Type B pancreatic cell (in vitro differentiated cells): ENCODE measurements around the gene SNTB2. TPM values are rescaled to one million over a fixed set of nuclear protein-coding genes. Genes with fewer than 3 reads are reported as not detected.

ENCODE experiments used
- DNase-seq: peaks from one replicate; pipeline ENCODE4 v3.0.0; 2021; ENCODE audit warnings: mixed read lengths; ENCODE audit not compliant: unreplicated experiment; ENCODE audit errors: extremely low spot score
- H3K27ac Mint-ChIP-seq: 2 replicates; pipeline ENCODE4 v1.8.0; 2021; ENCODE audit warnings: mild to moderate bottlenecking, mixed read lengths
- H3K27me3 Mint-ChIP-seq: 2 replicates; pipeline ENCODE4 v1.8.0; 2021; ENCODE audit warnings: mixed read lengths
- H3K36me3 Mint-ChIP-seq: 2 replicates; pipeline ENCODE4 v1.8.0; 2021; ENCODE audit warnings: mixed read lengths
- H3K4me1 Mint-ChIP-seq: one replicate; pipeline ENCODE4 v1.8.0; 2021; ENCODE audit warnings: mixed read lengths; ENCODE audit not compliant: unreplicated experiment
- H3K4me3 Mint-ChIP-seq: 2 replicates; pipeline ENCODE4 v1.8.0; 2021; ENCODE audit warnings: mild to moderate bottlenecking, mixed read lengths
- H3K9me3 Mint-ChIP-seq: 2 replicates; pipeline ENCODE4 v1.8.0; 2021; ENCODE audit warnings: mixed read lengths
- total RNA-seq: library from RNA; stranded (reverse); gene quantifications from 2 replicates; pipeline ENCODE4 v1.2.1, GENCODE V29; 2021; ENCODE audit warnings: low replicate concordance
- TF ChIP-seq, protein P1 (sequence below): fragments of 200-600 bp; sonication (generic); conservative IDR thresholded peaks from 2 replicates; pipeline ENCODE4 v1.5.0; 2021; ENCODE audit warnings: antibody characterized with exemption, mild to moderate bottlenecking

SNTB2 gene
- total RNA-seq, 1 donor from 2014 or later: 22.2 TPM

DNA sequence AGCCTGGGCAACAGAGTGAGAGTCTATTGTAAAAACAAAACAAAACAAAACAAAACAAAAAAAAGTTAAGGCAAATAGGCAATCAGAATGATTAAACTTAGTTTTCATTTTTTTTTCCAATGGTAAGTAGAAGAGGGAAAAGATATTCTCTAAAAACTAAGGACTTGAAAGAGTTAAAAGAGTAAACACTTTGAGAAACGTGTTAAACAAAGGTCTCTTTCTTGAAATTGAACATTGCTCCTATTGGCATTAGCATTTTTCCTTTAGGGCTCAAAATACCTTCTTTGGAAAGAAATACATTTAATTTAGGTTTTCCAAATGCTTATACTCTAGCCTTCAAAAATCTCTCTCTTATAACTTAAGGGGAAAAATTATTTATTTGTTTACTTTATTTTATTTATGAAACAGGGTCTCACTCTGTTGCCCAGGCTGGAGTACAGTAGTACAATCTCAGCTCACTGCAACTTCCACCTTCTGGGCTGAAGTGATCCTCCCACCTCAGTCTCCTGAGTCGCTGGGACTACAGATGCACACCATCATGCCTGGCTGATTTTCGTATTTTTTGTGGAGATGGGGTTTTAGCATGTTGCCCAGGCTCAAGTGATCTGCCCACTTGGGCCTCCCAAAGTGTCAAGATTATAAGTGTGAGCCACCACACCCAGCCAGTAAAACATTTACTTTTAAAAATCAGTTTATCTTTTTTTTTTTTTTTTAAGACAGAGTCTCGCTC, 79.5 kb downstream of the SNTB2 start:
- H3K9me3 Mint-ChIP-seq: no peaks in the 10 kb centered on the region
- H3K27ac Mint-ChIP-seq: no peak overlapping the region
- no peaks in the 10 kb centered on the region for H3K4me1 Mint-ChIP-seq
- peaks cover 23% of the 10 kb centered on the region for H3K36me3 Mint-ChIP-seq
- no peak overlapping the region for H3K4me3 Mint-ChIP-seq
- no peaks in the 10 kb centered on the region for H3K27me3 Mint-ChIP-seq
- TF ChIP-seq, protein P1, sequence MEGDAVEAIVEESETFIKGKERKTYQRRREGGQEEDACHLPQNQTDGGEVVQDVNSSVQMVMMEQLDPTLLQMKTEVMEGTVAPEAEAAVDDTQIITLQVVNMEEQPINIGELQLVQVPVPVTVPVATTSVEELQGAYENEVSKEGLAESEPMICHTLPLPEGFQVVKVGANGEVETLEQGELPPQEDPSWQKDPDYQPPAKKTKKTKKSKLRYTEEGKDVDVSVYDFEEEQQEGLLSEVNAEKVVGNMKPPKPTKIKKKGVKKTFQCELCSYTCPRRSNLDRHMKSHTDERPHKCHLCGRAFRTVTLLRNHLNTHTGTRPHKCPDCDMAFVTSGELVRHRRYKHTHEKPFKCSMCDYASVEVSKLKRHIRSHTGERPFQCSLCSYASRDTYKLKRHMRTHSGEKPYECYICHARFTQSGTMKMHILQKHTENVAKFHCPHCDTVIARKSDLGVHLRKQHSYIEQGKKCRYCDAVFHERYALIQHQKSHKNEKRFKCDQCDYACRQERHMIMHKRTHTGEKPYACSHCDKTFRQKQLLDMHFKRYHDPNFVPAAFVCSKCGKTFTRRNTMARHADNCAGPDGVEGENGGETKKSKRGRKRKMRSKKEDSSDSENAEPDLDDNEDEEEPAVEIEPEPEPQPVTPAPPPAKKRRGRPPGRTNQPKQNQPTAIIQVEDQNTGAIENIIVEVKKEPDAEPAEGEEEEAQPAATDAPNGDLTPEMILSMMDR: no peak
- DNase-seq: no peak

DNA sequence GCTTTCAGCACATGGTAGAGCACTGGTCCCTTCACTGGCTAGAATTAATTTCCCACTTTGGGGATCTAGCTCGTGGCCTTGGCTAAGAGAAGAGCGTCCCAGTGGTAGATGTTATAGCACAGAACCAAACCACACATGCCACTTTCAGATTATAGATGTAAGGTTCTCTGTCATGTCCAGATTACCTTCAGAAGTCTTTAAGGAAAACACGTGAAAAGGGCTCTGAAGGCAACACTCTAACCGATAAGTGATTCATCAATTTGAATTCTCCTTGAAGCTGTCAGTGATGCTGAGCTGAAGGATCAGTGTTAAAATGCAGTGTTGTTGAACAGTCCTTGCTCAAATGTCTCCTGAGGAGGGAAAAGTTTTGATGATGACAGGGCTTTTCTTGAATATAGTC, 80.7 kb downstream of the SNTB2 start:
- Mint-ChIP-seq H3K27me3 (no peaks in the 10 kb centered on the region), H3K9me3 (no peaks in the 10 kb centered on the region), H3K4me1 (no peaks in the 10 kb centered on the region), H3K27ac (no peak overlapping the region), H3K4me3 (no peak overlapping the region), H3K36me3 (peaks cover 21% of the 10 kb centered on the region)
- TF ChIP-seq, protein P1: no peak
- no peak for DNase-seq

DNA sequence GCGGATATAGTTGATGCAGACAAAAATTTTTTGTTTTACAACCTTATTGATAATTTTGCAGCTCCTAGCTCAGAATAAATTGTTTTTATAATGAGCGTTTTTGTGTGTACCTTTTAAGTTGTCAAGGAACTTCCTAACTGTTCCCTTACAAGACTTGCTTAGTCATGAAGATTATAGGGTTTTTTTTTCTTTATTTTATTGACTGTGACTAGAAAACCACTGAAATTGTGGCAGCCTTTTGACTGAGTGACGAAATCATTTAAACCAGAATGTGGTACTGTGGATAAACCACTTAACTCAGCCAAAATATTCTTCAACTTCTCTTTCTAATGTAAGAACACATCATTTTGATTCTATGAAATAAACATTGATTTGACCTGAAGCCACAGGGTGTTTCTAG, 83.4 kb downstream of the SNTB2 start:
- Mint-ChIP-seq H3K27me3 (no peaks in the 10 kb centered on the region), H3K4me3 (no peak overlapping the region), H3K9me3 (no peaks in the 10 kb centered on the region), H3K4me1 (peaks cover 2% of the 10 kb centered on the region), H3K36me3 (peaks cover 19% of the 10 kb centered on the region), H3K27ac (no peak overlapping the region)
- TF ChIP-seq, protein P1: no peak
- no peak for DNase-seq

DNA sequence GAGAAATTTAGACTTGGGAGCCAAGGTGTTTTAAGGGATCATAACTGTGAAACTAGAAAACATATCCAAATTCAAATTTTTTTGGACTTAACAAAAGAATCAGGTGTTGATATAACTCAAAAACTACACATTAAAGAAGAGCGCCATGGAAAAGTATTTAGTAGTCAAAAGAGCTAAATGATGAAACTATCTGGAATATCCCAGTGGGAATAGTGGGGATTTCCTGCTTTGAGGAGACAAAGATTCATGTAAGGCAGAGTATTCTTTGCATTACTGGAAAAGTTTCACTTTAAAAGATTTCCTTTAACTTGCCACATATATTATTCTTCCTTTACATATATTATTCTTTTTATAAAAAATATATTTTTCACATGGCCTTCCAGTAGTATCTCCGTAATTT, 83.9 kb downstream of the SNTB2 start:
- no peak overlapping the region for H3K27ac Mint-ChIP-seq
- peaks cover 6% of the 10 kb centered on the region for H3K4me1 Mint-ChIP-seq
- no peak for DNase-seq
- TF ChIP-seq, protein P1: no peak
- no peaks in the 10 kb centered on the region for H3K9me3 Mint-ChIP-seq
- H3K27me3 Mint-ChIP-seq: no peaks in the 10 kb centered on the region
- no peak overlapping the region for H3K4me3 Mint-ChIP-seq
- peaks cover 19% of the 10 kb centered on the region for H3K36me3 Mint-ChIP-seq

DNA sequence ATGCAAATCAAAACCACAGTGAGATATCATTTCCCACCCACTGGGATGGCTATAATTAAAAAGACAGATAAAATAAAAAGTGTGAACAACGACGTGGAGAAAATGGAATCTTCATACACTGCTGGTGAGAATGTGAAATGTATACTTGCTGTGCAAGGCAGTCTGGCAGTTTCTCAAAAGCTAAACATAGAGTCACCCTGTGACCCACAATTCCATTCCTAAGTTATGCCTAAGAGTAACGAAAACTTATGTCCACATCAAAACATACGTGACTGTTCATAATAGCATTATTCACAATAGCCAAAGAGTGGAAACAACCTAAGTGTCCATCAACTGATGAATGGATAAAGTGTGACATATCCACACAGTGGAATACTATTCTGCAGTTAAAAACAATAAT, 86.0 kb downstream of the SNTB2 start:
- peaks cover 16% of the 10 kb centered on the region for H3K4me1 Mint-ChIP-seq
- no peak for DNase-seq
- H3K4me3 Mint-ChIP-seq: no peak overlapping the region
- no peak overlapping the region for H3K27ac Mint-ChIP-seq
- H3K9me3 Mint-ChIP-seq: no peaks in the 10 kb centered on the region
- peaks cover 19% of the 10 kb centered on the region for H3K36me3 Mint-ChIP-seq
- TF ChIP-seq, protein P1: no peak
- H3K27me3 Mint-ChIP-seq: no peaks in the 10 kb centered on the region
